ENCODE results near the gene TEN1.

TEN1 gene

DNA sequence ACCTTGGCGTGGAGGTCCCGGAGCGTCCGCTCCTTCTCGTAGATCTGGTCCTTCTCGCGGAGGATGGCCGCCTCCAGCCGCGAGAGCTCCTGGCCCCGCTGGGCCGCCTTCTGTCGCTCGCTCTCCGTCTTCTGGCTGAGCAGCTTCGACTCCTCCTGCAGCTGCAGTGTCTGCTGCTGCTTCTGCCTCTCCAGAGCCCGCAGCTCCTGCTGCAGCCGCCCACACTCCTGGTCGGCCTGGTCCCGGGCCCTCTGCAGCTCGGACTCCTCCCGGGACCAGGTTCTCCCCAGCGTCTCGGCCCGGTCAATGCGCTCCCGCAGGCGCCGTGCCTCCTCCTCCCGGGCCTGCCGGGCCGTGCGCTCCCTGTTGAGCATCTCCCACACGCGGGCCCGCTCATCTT lies 29.2 kb downstream of the TEN1 start:
- Histone ChIP-seq H3K4me2 (ENCODE audit: low read length) (no peak overlapping the region), H3K27me3 (ENCODE audit: low read depth, low read length) (no peaks in the 10 kb centered on the region), H3K9ac (ENCODE audit: low read length) (no peak overlapping the region), H3K36me3 (replicated peaks; ENCODE audit: low read depth, low read length) (no peaks in the 10 kb centered on the region), H3K9me3 (ENCODE audit: insufficient read depth, low read length) (no peaks in the 10 kb centered on the region), H3K79me2 (ENCODE audit: low read length) (no peaks in the 10 kb centered on the region), H3K4me1 (ENCODE audit: low read length) (no peaks in the 10 kb centered on the region), H2AFZ (ENCODE audit: low read depth, low read length) (no peak overlapping the region), H4K20me1 (ENCODE audit: insufficient read depth, low read length) (no peaks in the 10 kb centered on the region), H3K4me3 (ENCODE audit: low read length) (no peak overlapping the region), H3K27ac (ENCODE audit: low read length) (no peak overlapping the region)
- TF ChIP-seq EZH2phosphoT487 (IDR thresholded peaks at IDR 0.05; ENCODE audit: low read depth): no peak
- TF ChIP-seq, protein P1, sequence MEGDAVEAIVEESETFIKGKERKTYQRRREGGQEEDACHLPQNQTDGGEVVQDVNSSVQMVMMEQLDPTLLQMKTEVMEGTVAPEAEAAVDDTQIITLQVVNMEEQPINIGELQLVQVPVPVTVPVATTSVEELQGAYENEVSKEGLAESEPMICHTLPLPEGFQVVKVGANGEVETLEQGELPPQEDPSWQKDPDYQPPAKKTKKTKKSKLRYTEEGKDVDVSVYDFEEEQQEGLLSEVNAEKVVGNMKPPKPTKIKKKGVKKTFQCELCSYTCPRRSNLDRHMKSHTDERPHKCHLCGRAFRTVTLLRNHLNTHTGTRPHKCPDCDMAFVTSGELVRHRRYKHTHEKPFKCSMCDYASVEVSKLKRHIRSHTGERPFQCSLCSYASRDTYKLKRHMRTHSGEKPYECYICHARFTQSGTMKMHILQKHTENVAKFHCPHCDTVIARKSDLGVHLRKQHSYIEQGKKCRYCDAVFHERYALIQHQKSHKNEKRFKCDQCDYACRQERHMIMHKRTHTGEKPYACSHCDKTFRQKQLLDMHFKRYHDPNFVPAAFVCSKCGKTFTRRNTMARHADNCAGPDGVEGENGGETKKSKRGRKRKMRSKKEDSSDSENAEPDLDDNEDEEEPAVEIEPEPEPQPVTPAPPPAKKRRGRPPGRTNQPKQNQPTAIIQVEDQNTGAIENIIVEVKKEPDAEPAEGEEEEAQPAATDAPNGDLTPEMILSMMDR (IDR thresholded peaks at IDR 0.05; ENCODE audit: low read depth, low read length): no peak

DNA sequence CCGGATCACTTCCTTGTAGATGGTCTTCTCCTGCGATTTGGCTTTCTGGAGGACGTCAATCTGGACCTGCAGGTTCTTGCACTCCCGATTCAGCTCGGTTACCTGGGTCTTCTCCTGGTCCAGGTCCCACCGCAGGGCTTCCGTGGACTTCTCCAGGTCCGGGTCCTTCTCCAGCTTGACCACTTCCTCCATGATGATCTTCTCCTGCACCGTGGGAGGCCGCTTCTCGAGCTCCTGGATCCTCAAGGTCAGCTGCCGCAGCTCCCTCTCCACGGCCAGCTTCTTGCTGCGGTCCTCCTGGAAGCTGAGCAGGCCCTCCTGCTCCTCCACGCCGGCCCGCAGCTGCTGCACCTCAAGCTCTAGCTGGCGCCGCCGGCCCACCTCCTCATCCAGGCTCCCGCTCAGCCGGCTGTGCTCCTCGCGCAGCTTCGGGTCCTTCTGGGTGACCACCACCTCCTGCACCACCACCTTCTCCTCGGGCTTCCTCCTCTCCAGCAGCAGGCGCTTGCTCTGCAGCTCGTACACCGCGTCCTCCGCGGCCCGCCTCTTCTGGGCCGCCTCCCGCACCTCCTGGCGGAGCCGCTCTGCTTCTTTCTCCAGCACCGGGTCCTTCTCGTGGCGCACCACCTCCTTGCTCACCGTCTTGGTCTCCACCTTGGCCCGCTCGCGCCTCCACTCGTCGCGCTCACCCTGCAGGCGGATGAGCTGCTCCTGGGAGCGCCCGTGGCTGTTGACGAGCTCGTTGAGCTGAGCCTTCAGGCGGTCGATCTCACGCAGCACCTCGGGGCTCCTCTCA lies 29.8 kb downstream of the TEN1 start:
- Histone ChIP-seq H2AFZ (ENCODE audit: low read depth, low read length) (no peak overlapping the region), H3K79me2 (ENCODE audit: low read length) (no peaks in the 10 kb centered on the region), H3K9ac (ENCODE audit: low read length) (no peak overlapping the region), H3K27ac (ENCODE audit: low read length) (no peak overlapping the region), H3K4me1 (ENCODE audit: low read length) (peaks cover under 1% of the 10 kb centered on the region; the same call in 1 of the 2 replicates), H4K20me1 (ENCODE audit: insufficient read depth, low read length) (no peaks in the 10 kb centered on the region), H3K27me3 (ENCODE audit: low read depth, low read length) (no peaks in the 10 kb centered on the region), H3K4me3 (ENCODE audit: low read length) (no peak overlapping the region), H3K36me3 (replicated peaks; ENCODE audit: low read depth, low read length) (no peaks in the 10 kb centered on the region), H3K9me3 (ENCODE audit: insufficient read depth, low read length) (no peaks in the 10 kb centered on the region), H3K4me2 (ENCODE audit: low read length) (no peak overlapping the region)
- TF ChIP-seq, protein P1 (IDR thresholded peaks at IDR 0.05; ENCODE audit: low read depth, low read length): no peak
- no peak for TF ChIP-seq EZH2phosphoT487 (IDR thresholded peaks at IDR 0.05; ENCODE audit: low read depth)

DNA sequence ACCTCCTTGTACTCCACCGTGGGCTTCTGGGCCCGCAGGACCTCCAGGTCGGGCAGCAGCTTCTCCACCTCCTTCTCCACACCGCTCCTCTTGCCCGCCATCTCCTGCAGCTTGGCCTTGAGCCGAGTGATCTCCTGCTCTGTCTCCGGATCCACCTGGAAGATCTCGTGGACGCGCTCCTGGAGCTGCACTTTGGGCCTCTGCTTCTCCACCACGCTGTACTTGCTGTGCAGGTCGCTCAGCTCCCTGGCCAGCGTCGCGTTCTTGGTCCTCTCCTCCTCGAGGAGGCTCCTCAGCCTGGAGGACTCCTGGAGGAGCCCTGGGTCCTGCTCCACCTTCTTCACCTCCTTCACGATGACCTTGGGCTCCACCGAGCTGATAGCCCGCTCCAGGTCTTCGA lies 30.4 kb downstream of the TEN1 start:
- Histone ChIP-seq H2AFZ (ENCODE audit: low read depth, low read length) (no peak overlapping the region), H3K27me3 (ENCODE audit: low read depth, low read length) (no peaks in the 10 kb centered on the region), H4K20me1 (ENCODE audit: insufficient read depth, low read length) (no peaks in the 10 kb centered on the region), H3K4me3 (ENCODE audit: low read length) (no peak overlapping the region), H3K4me1 (ENCODE audit: low read length) (peaks cover 6% of the 10 kb centered on the region; the same call in 1 of the 2 replicates), H3K27ac (ENCODE audit: low read length) (no peak overlapping the region), H3K36me3 (replicated peaks; ENCODE audit: low read depth, low read length) (no peaks in the 10 kb centered on the region), H3K9ac (ENCODE audit: low read length) (no peak overlapping the region), H3K4me2 (ENCODE audit: low read length) (no peak overlapping the region), H3K79me2 (ENCODE audit: low read length) (no peaks in the 10 kb centered on the region), H3K9me3 (ENCODE audit: insufficient read depth, low read length) (no peaks in the 10 kb centered on the region)
- TF ChIP-seq EZH2phosphoT487 (IDR thresholded peaks at IDR 0.05; ENCODE audit: low read depth): no peak
- TF ChIP-seq, protein P1 (IDR thresholded peaks at IDR 0.05; ENCODE audit: low read depth, low read length): no peak

- no peak overlapping the region for H3K4me2 ChIP-seq (ENCODE audit: low read length)
Measured at GRCh38 chr17:76009969-76010661, 31.1 kb downstream of the TEN1 start.

More at GRCh38 chr17:76009969-76010661, 31.1 kb downstream of the TEN1 start:
- Histone ChIP-seq H3K27ac (ENCODE audit: low read length) (no peak overlapping the region), H3K4me3 (ENCODE audit: low read length) (no peak overlapping the region), H3K36me3 (replicated peaks; ENCODE audit: low read depth, low read length) (no peaks in the 10 kb centered on the region), H3K9ac (ENCODE audit: low read length) (no peak overlapping the region), H3K27me3 (ENCODE audit: low read depth, low read length) (no peaks in the 10 kb centered on the region), H3K9me3 (ENCODE audit: insufficient read depth, low read length) (no peaks in the 10 kb centered on the region), H2AFZ (ENCODE audit: low read depth, low read length) (no peak overlapping the region), H3K79me2 (ENCODE audit: low read length) (no peaks in the 10 kb centered on the region), H4K20me1 (ENCODE audit: insufficient read depth, low read length) (no peaks in the 10 kb centered on the region), H3K4me1 (ENCODE audit: low read length) (peaks cover 7% of the 10 kb centered on the region; the same call in 1 of the 2 replicates)
- TF ChIP-seq, protein P1 (IDR thresholded peaks at IDR 0.05; ENCODE audit: low read depth, low read length): no peak
- TF ChIP-seq EZH2phosphoT487 (IDR thresholded peaks at IDR 0.05; ENCODE audit: low read depth): no peak
